Effector memory CD8-positive, alpha-beta T cell (primary cell): ENCODE results near the gene GPR21.

Experiments
- ATAC-seq: fragments of 150-1000 bp; cut with Tn5 transposase; replicated peaks from 2 replicates; pipeline ENCODE4 v1.10.0; 2021; ENCODE audit warnings: mild to moderate bottlenecking, moderate library complexity
- DNase-seq, 3 experiments: peaks; one replicate each; pipeline ENCODE4 v3.0.0; 2021
- H3K27ac Mint-ChIP-seq, 2 donors: one replicate each; pipeline ENCODE4 v1.8.0; 2022; ENCODE audit warnings: mild to moderate bottlenecking in 2 of 2, mixed read lengths in 2 of 2, moderate library complexity in 2 of 2
- H3K27me3 Mint-ChIP-seq, 2 donors: one replicate each; pipeline ENCODE4 v1.8.0; 2022; ENCODE audit warnings: mixed read lengths in 2 of 2
- H3K36me3 Mint-ChIP-seq: one replicate; pipeline ENCODE4 v1.8.0; 2022; ENCODE audit warnings: mild to moderate bottlenecking, moderate library complexity, mixed read lengths; ENCODE audit not compliant: insufficient read depth
- H3K4me1 Mint-ChIP-seq, 2 donors: one replicate each; pipeline ENCODE4 v1.8.0; 2022; ENCODE audit warnings: low read depth in 2 of 2, mixed read lengths in 2 of 2
- H3K4me3 Mint-ChIP-seq, 2 donors: one replicate each; pipeline ENCODE4 v1.8.0; 2022; ENCODE audit warnings: mild to moderate bottlenecking in 2 of 2, mixed read lengths in 2 of 2, moderate library complexity in 2 of 2
- H3K9me3 Mint-ChIP-seq, 2 donors: one replicate each; pipeline ENCODE4 v1.8.0; 2022; ENCODE audit warnings: mixed read lengths in 2 of 2
- total RNA-seq, 9 experiments: gene quantifications; one replicate each; lab custom pipeline; 2026; lab: John Stamatoyannopoulos, UW

Gene GPR21
- 0 to 4.8 (median 0.34) reads per million in 9 experiments for total RNA-seq

- Mint-ChIP-seq H3K36me3 (peaks cover 12% of the 10 kb centered on the region), H3K27ac (no peak within 1 kb of the TSS), H3K27me3 (no peaks in the 10 kb centered on the region), H3K9me3 (no peaks in the 10 kb centered on the region), H3K4me1 (peaks cover 4 to 6% of the 10 kb centered on the region in 2 donors), H3K4me3 (no peak within 1 kb of the TSS)
- ATAC-seq, result no peak
- DNase-seq, result no peak
These were observed at the start of gene GPR21 for GRCh38 chr9:123033352-123033751. GPR21 (plus strand) TSS chr9:123033667; CDS start chr9:123034567, 900 bp downstream.

GRCh38 chr9:122986010-122986409 is 47.5 kb upstream of the GPR21 start:
- H3K9me3 Mint-ChIP-seq, result no peaks in the 10 kb centered on the region
- peaks cover 0 to 3% of the 10 kb centered on the region in 2 donors for H3K4me1 Mint-ChIP-seq
- H3K4me3 Mint-ChIP-seq, result no peak overlapping the region
- H3K27ac Mint-ChIP-seq, result no peak overlapping the region
- no peaks in the 10 kb centered on the region for H3K27me3 Mint-ChIP-seq
- ATAC-seq (no peak), DNase-seq (no peak)
- peaks cover 27% of the 10 kb centered on the region for H3K36me3 Mint-ChIP-seq

- no peak overlapping the region for H3K4me3 Mint-ChIP-seq
- no peak overlapping the region for H3K27ac Mint-ChIP-seq
- H3K9me3 Mint-ChIP-seq, result no peaks in the 10 kb centered on the region
- ATAC-seq, result no peak
- H3K4me1 Mint-ChIP-seq, result peaks cover 0 to 3% of the 10 kb centered on the region in 2 donors
- no peak for DNase-seq
- H3K36me3 Mint-ChIP-seq, result peaks cover 30% of the 10 kb centered on the region
- H3K27me3 Mint-ChIP-seq, result no peaks in the 10 kb centered on the region
These were observed 45.3 kb upstream of the GPR21 start for GRCh38 chr9:122988141-122988540.

GRCh38 chr9:122988920-122989621 is 44.4 kb upstream of the GPR21 start:
- Mint-ChIP-seq H3K4me3 (no peak overlapping the region), H3K36me3 (peaks cover 30% of the 10 kb centered on the region), H3K27ac (peak overlapping the region in 1 of 2 donors; percentile 69), H3K27me3 (no peaks in the 10 kb centered on the region), H3K4me1 (peaks cover 0 to 3% of the 10 kb centered on the region in 2 donors), H3K9me3 (no peaks in the 10 kb centered on the region)
- no peak for DNase-seq
- no peak for ATAC-seq

GRCh38 chr9:122991370-122991830 is 42.1 kb upstream of the GPR21 start:
- DNase-seq (peak; percentile 3 to 38 (median 17)), ATAC-seq (peak; percentile 87)
- Mint-ChIP-seq H3K27ac (no peak overlapping the region), H3K36me3 (peaks cover 29% of the 10 kb centered on the region), H3K4me1 (peaks cover 0 to 3% of the 10 kb centered on the region in 2 donors), H3K27me3 (no peaks in the 10 kb centered on the region), H3K4me3 (no peak overlapping the region), H3K9me3 (no peaks in the 10 kb centered on the region)

- ATAC-seq (no peak), DNase-seq (no peak)
- Mint-ChIP-seq H3K36me3 (peaks cover 41% of the 10 kb centered on the region), H3K9me3 (no peaks in the 10 kb centered on the region), H3K27ac (no peak overlapping the region), H3K4me3 (no peak overlapping the region), H3K27me3 (no peaks in the 10 kb centered on the region), H3K4me1 (no peaks in the 10 kb centered on the region)
These were observed 36.9 kb upstream of the GPR21 start for GRCh38 chr9:122996586-122996985.

- ATAC-seq, result no peak
- Mint-ChIP-seq H3K36me3 (peaks cover 44% of the 10 kb centered on the region), H3K4me1 (no peaks in the 10 kb centered on the region)
These were observed 35.0 kb upstream of the GPR21 start for GRCh38 chr9:122998448-122998847.

GRCh38 chr9:123000371-123001068 is 32.9 kb upstream of the GPR21 start:
- peaks cover 49% of the 10 kb centered on the region for H3K36me3 Mint-ChIP-seq
- no peak overlapping the region for H3K4me3 Mint-ChIP-seq
- no peak for DNase-seq
- H3K27me3 Mint-ChIP-seq, result no peaks in the 10 kb centered on the region
- no peaks in the 10 kb centered on the region for H3K4me1 Mint-ChIP-seq
- no peaks in the 10 kb centered on the region for H3K9me3 Mint-ChIP-seq
- peak overlapping the region in 1 of 2 donors; percentile 49 for H3K27ac Mint-ChIP-seq
- no peak for ATAC-seq

More at GRCh38 chr9:122998448-122998847, 35.0 kb upstream of the GPR21 start:
- no peaks in the 10 kb centered on the region for H3K9me3 Mint-ChIP-seq
- DNase-seq, result no peak
- H3K27ac Mint-ChIP-seq, result no peak overlapping the region
- H3K27me3 Mint-ChIP-seq, result no peaks in the 10 kb centered on the region
- no peak overlapping the region for H3K4me3 Mint-ChIP-seq

- no peaks in the 10 kb centered on the region for H3K9me3 Mint-ChIP-seq
- DNase-seq (no peak), ATAC-seq (no peak)
- no peaks in the 10 kb centered on the region for H3K27me3 Mint-ChIP-seq
- H3K36me3 Mint-ChIP-seq, result peaks cover 38% of the 10 kb centered on the region
- peaks cover 0 to 6% of the 10 kb centered on the region in 2 donors for H3K4me1 Mint-ChIP-seq
- H3K4me3 Mint-ChIP-seq, result no peak overlapping the region
- no peak overlapping the region for H3K27ac Mint-ChIP-seq
These were observed 30.7 kb upstream of the GPR21 start for GRCh38 chr9:123002754-123003153.

GRCh38 chr9:123003466-123003865 is 30.0 kb upstream of the GPR21 start:
- peaks cover 40% of the 10 kb centered on the region for H3K36me3 Mint-ChIP-seq
- H3K4me1 Mint-ChIP-seq, result peaks cover 0 to 6% of the 10 kb centered on the region in 2 donors
- H3K4me3 Mint-ChIP-seq, result no peak overlapping the region
- no peak overlapping the region for H3K27ac Mint-ChIP-seq
- H3K27me3 Mint-ChIP-seq, result no peaks in the 10 kb centered on the region
- ATAC-seq (no peak), DNase-seq (no peak)
- no peaks in the 10 kb centered on the region for H3K9me3 Mint-ChIP-seq

GRCh38 chr9:123005964-123006363 is 27.5 kb upstream of the GPR21 start:
- H3K9me3 Mint-ChIP-seq, result no peaks in the 10 kb centered on the region
- peak overlapping the region in 1 of 2 donors; percentile 3 for H3K27ac Mint-ChIP-seq
- H3K4me3 Mint-ChIP-seq, result no peak overlapping the region
- H3K27me3 Mint-ChIP-seq, result no peaks in the 10 kb centered on the region
- peaks cover 30% of the 10 kb centered on the region for H3K36me3 Mint-ChIP-seq
- DNase-seq (no peak), ATAC-seq (no peak)
- H3K4me1 Mint-ChIP-seq, result peaks cover 0 to 6% of the 10 kb centered on the region in 2 donors

- Mint-ChIP-seq H3K27me3 (no peaks in the 10 kb centered on the region), H3K27ac (no peak overlapping the region), H3K4me1 (peaks cover 0 to 6% of the 10 kb centered on the region in 2 donors), H3K4me3 (no peak overlapping the region), H3K9me3 (no peaks in the 10 kb centered on the region), H3K36me3 (peaks cover 28% of the 10 kb centered on the region)
- DNase-seq (no peak), ATAC-seq (no peak)
These were observed 26.2 kb upstream of the GPR21 start for GRCh38 chr9:123007269-123007668.

GRCh38 chr9:123008909-123009308 is 24.6 kb upstream of the GPR21 start:
- no peak for ATAC-seq
- no peak overlapping the region for H3K4me3 Mint-ChIP-seq
- H3K9me3 Mint-ChIP-seq, result no peaks in the 10 kb centered on the region
- peak overlapping the region in 1 of 2 donors; percentile 18 for H3K27ac Mint-ChIP-seq
- no peaks in the 10 kb centered on the region for H3K27me3 Mint-ChIP-seq
- peaks cover 32% of the 10 kb centered on the region for H3K36me3 Mint-ChIP-seq
- H3K4me1 Mint-ChIP-seq, result peaks cover 0 to 6% of the 10 kb centered on the region in 2 donors
- no peak for DNase-seq

- no peak for DNase-seq
- no peak overlapping the region for H3K27ac Mint-ChIP-seq
- H3K27me3 Mint-ChIP-seq, result no peaks in the 10 kb centered on the region
- H3K4me1 Mint-ChIP-seq, result no peaks in the 10 kb centered on the region
- no peaks in the 10 kb centered on the region for H3K9me3 Mint-ChIP-seq
- no peak for ATAC-seq
- H3K4me3 Mint-ChIP-seq, result no peak overlapping the region
- H3K36me3 Mint-ChIP-seq, result peaks cover 43% of the 10 kb centered on the region
These were observed 22.1 kb upstream of the GPR21 start for GRCh38 chr9:123011380-123011779.
